ENCODE results near the gene STING1.
"Not testable (repeated sequence)": the region's sequence is repeated elsewhere in the genome, so short reads cannot be mapped to it uniquely, and the experiment has no call there.

Gene STING1

GRCh38 chr5:139523635-139524445, 41.3 kb upstream of the STING1 start:
- H3K4me3 ChIP-seq (ENCODE audit: low read depth in 1 of 2, low read length in 2 of 2), result no peak overlapping the region
- H3K36me3 ChIP-seq (ENCODE audit: control insufficient read depth in 1 of 2, insufficient read depth in 2 of 2, low read length in 2 of 2), result no peaks in the 10 kb centered on the region
- H3K9me3 ChIP-seq (ENCODE audit: control insufficient read depth in 1 of 2, low read length in 2 of 2), result no peaks in the 10 kb centered on the region
- no peaks in the 10 kb centered on the region for H3K27me3 ChIP-seq (ENCODE audit: low read depth, low read length)
- no peak overlapping the region for H3K27ac ChIP-seq (ENCODE audit: low read length)
- H3K4me1 ChIP-seq (ENCODE audit: control insufficient read depth in 1 of 2, insufficient read depth in 2 of 2, low read length in 2 of 2), result no peaks in the 10 kb centered on the region

- no peaks in the 10 kb centered on the region for H3K27me3 ChIP-seq (ENCODE audit: low read depth, low read length)
- peak overlapping the region; percentile 65 to 66 for H3K4me3 ChIP-seq (ENCODE audit: low read depth in 1 of 2, low read length in 2 of 2)
- no peaks in the 10 kb centered on the region for H3K36me3 ChIP-seq (ENCODE audit: control insufficient read depth in 1 of 2, insufficient read depth in 2 of 2, low read length in 2 of 2)
- no peaks in the 10 kb centered on the region for H3K4me1 ChIP-seq (ENCODE audit: control insufficient read depth in 1 of 2, insufficient read depth in 2 of 2, low read length in 2 of 2)
- H3K9me3 ChIP-seq (ENCODE audit: control insufficient read depth in 1 of 2, low read length in 2 of 2), result no peaks in the 10 kb centered on the region
- peak overlapping the region; percentile 77 for H3K27ac ChIP-seq (ENCODE audit: low read length)
These were observed 35.4 kb upstream of the STING1 start for GRCh38 chr5:139517683-139518564.

- H3K4me3 ChIP-seq (ENCODE audit: low read depth in 1 of 2, low read length in 2 of 2), result no peak overlapping the region
- H3K27me3 ChIP-seq (ENCODE audit: low read depth, low read length), result no peaks in the 10 kb centered on the region
- H3K4me1 ChIP-seq (ENCODE audit: control insufficient read depth in 1 of 2, insufficient read depth in 2 of 2, low read length in 2 of 2), result no peaks in the 10 kb centered on the region
- H3K27ac ChIP-seq (ENCODE audit: low read length), result no peak overlapping the region
- H3K36me3 ChIP-seq (ENCODE audit: control insufficient read depth in 1 of 2, insufficient read depth in 2 of 2, low read length in 2 of 2), result no peaks in the 10 kb centered on the region
- H3K9me3 ChIP-seq (ENCODE audit: control insufficient read depth in 1 of 2, low read length in 2 of 2), result no peaks in the 10 kb centered on the region
These were observed 31.9 kb upstream of the STING1 start for GRCh38 chr5:139514486-139514856.

- no peaks in the 10 kb centered on the region for H3K36me3 ChIP-seq (ENCODE audit: control insufficient read depth in 1 of 2, insufficient read depth in 2 of 2, low read length in 2 of 2)
- H3K9me3 ChIP-seq (ENCODE audit: control insufficient read depth in 1 of 2, low read length in 2 of 2), result no peaks in the 10 kb centered on the region
- no peaks in the 10 kb centered on the region for H3K4me1 ChIP-seq (ENCODE audit: control insufficient read depth in 1 of 2, insufficient read depth in 2 of 2, low read length in 2 of 2)
- no peaks in the 10 kb centered on the region for H3K27me3 ChIP-seq (ENCODE audit: low read depth, low read length)
- no peak overlapping the region for H3K4me3 ChIP-seq (ENCODE audit: low read depth in 1 of 2, low read length in 2 of 2)
- no peak overlapping the region for H3K27ac ChIP-seq (ENCODE audit: low read length)
These were observed 31.4 kb upstream of the STING1 start for GRCh38 chr5:139513852-139514485.

GRCh38 chr5:139513434-139513833, 30.9 kb upstream of the STING1 start:
- not testable (repeated sequence) for H3K4me3 ChIP-seq (ENCODE audit: low read depth in 1 of 2, low read length in 2 of 2); H3K4me1 ChIP-seq (ENCODE audit: control insufficient read depth in 1 of 2, insufficient read depth in 2 of 2, low read length in 2 of 2); H3K36me3 ChIP-seq (ENCODE audit: control insufficient read depth in 1 of 2, insufficient read depth in 2 of 2, low read length in 2 of 2); H3K27me3 ChIP-seq (ENCODE audit: low read depth, low read length); H3K9me3 ChIP-seq (ENCODE audit: control insufficient read depth in 1 of 2, low read length in 2 of 2); H3K27ac ChIP-seq (ENCODE audit: low read length)

GRCh38 chr5:139512786-139513390, 30.3 kb upstream of the STING1 start:
- Histone ChIP-seq H3K4me1 (ENCODE audit: control insufficient read depth in 1 of 2, insufficient read depth in 2 of 2, low read length in 2 of 2) (no peaks in the 10 kb centered on the region), H3K36me3 (ENCODE audit: control insufficient read depth in 1 of 2, insufficient read depth in 2 of 2, low read length in 2 of 2) (no peaks in the 10 kb centered on the region), H3K27ac (ENCODE audit: low read length) (no peak overlapping the region), H3K4me3 (ENCODE audit: low read depth in 1 of 2, low read length in 2 of 2) (no peak overlapping the region), H3K9me3 (ENCODE audit: control insufficient read depth in 1 of 2, low read length in 2 of 2) (no peaks in the 10 kb centered on the region), H3K27me3 (ENCODE audit: low read depth, low read length) (no peaks in the 10 kb centered on the region)

GRCh38 chr5:139504722-139505121, 22.2 kb upstream of the STING1 start:
- H3K27me3 ChIP-seq (ENCODE audit: low read depth, low read length); H3K27ac ChIP-seq (ENCODE audit: low read length); H3K4me1 ChIP-seq (ENCODE audit: control insufficient read depth in 1 of 2, insufficient read depth in 2 of 2, low read length in 2 of 2); H3K4me3 ChIP-seq (ENCODE audit: low read depth in 1 of 2, low read length in 2 of 2); H3K36me3 ChIP-seq (ENCODE audit: control insufficient read depth in 1 of 2, insufficient read depth in 2 of 2, low read length in 2 of 2); H3K9me3 ChIP-seq (ENCODE audit: control insufficient read depth in 1 of 2, low read length in 2 of 2): not testable (repeated sequence)

GRCh38 chr5:139503879-139504278, 21.3 kb upstream of the STING1 start:
- H3K36me3 ChIP-seq (ENCODE audit: control insufficient read depth in 1 of 2, insufficient read depth in 2 of 2, low read length in 2 of 2); H3K27me3 ChIP-seq (ENCODE audit: low read depth, low read length); H3K4me1 ChIP-seq (ENCODE audit: control insufficient read depth in 1 of 2, insufficient read depth in 2 of 2, low read length in 2 of 2); H3K9me3 ChIP-seq (ENCODE audit: control insufficient read depth in 1 of 2, low read length in 2 of 2); H3K4me3 ChIP-seq (ENCODE audit: low read depth in 1 of 2, low read length in 2 of 2); H3K27ac ChIP-seq (ENCODE audit: low read length): not testable (repeated sequence)

- not testable (repeated sequence) for H3K36me3 ChIP-seq (ENCODE audit: control insufficient read depth in 1 of 2, insufficient read depth in 2 of 2, low read length in 2 of 2); H3K27me3 ChIP-seq (ENCODE audit: low read depth, low read length); H3K4me3 ChIP-seq (ENCODE audit: low read depth in 1 of 2, low read length in 2 of 2); H3K9me3 ChIP-seq (ENCODE audit: control insufficient read depth in 1 of 2, low read length in 2 of 2); H3K27ac ChIP-seq (ENCODE audit: low read length); H3K4me1 ChIP-seq (ENCODE audit: control insufficient read depth in 1 of 2, insufficient read depth in 2 of 2, low read length in 2 of 2)
These were observed 20.7 kb upstream of the STING1 start for GRCh38 chr5:139503036-139503817.

GRCh38 chr5:139501381-139501780, 18.8 kb upstream of the STING1 start:
- no peak overlapping the region for H3K4me3 ChIP-seq (ENCODE audit: low read depth in 1 of 2, low read length in 2 of 2)
- no peaks in the 10 kb centered on the region for H3K4me1 ChIP-seq (ENCODE audit: control insufficient read depth in 1 of 2, insufficient read depth in 2 of 2, low read length in 2 of 2)
- no peaks in the 10 kb centered on the region for H3K27me3 ChIP-seq (ENCODE audit: low read depth, low read length)
- no peak overlapping the region for H3K27ac ChIP-seq (ENCODE audit: low read length)
- H3K9me3 ChIP-seq (ENCODE audit: control insufficient read depth in 1 of 2, low read length in 2 of 2), result no peaks in the 10 kb centered on the region
- no peaks in the 10 kb centered on the region for H3K36me3 ChIP-seq (ENCODE audit: control insufficient read depth in 1 of 2, insufficient read depth in 2 of 2, low read length in 2 of 2)

Data from muscle layer of duodenum (tissue), 2 donors.